KG1 (cell line): ENCODE results near the gene CCDC68.
"Not testable (repeated sequence)": the region's sequence is repeated elsewhere in the genome, so short reads cannot be mapped to it uniquely, and the experiment has no call there.

Experiments used
- DNase-seq: peaks from one replicate; lab custom pipeline; 2025; lab: John Stamatoyannopoulos, UW

CCDC68 gene

GRCh38 chr18:54875063-54875462 lies 84.2 kb downstream of the CCDC68 start:
- no peak for DNase-seq

DNA sequence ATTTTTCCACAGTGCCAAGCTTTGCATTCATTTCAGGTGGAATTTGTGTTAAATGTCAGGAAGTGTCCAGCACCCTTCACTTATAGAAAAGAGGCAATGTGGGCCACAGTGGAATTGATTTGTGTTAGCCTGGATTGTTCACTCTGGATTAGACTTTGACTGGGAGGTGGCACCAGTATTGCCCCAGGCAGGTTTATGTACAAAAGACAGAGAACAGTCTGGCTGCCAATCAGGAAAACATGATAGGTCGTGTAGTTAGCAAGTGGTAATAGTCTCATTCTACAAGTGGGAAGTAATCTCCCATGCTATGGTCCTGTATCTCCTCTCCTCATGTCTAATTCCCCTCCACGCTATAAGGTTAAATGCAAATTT lies 85.4 kb downstream of the CCDC68 start:
- DNase-seq: no peak

- no peak for DNase-seq
Measured at GRCh38 chr18:54872681-54873080, 86.6 kb downstream of the CCDC68 start.

- no peak for DNase-seq
Measured at GRCh38 chr18:54871231-54871630, 88.0 kb downstream of the CCDC68 start.

DNA sequence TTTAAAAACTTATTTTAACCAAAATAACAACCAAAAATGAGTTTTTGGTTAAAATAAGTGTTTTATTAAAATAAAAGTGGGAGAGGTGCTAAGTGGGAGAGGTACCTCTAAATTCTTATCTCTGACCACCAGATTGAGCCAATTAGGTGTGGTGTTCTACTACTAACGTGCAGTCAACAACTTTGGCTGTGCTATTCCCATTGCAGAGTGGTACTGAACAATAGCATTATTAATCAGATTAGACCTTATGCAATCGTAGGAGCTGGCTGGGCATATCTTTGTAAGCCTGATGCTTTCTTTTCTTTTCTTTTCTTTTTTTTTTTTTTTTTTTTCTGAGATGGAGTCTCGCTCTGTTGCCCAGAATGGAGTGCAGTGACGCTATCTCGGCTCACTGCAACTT lies 92.1 kb downstream of the CCDC68 start:
- DNase-seq: no peak

DNA sequence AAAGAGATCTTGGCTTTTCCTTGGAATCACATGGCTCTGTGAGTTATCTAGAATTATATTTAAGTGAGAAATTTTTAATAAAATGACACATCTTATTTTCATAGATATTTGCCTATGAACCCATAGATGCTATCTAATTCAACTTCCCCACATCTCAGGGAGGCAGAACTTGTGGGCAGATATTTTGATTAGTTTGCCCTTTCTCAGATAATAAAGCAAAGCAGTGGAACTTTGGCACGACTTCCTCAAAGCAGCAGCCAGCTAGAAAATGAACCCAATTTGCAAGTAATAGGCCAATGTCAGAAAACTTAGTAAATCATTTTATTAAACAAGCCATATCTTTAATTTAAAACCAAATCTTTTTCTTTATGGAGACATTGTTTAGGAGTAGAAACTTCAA lies 98.3 kb downstream of the CCDC68 start:
- DNase-seq: no peak

DNA sequence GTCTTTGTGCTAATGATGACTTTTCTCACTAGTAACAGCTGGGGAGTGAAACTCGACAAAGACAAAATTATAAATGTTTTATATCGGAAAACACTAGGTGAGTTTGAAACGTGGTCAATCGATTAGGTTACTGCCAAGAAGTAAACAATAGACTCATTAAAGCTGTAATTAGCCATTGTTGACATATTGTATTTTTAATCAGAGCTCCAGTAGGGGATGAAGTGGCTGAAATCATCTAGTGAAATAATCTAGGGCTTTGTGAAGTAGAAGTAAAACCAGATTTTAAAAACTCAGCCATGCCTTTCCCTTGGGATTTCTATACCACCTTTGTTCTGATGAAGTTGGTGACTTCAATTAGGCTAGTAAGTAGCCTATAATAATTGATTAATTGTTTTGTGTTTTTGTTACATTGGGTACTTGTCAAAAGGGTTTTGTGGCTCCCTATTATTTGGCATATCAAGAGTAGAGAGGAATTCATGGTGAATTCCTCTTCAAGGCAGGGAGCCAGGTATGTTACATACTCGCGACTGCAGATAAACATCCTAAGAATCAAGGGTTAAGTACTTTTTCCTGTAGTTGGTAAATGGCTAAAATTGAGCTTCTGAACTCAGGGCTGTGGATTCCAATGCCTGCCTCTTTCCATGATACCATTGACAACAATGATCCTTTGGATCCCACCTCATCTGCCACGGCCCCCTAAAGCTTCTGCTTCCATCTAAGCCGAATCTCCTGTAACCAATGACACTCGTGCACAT lies 99.4 kb downstream of the CCDC68 start:
- no peak for DNase-seq

GRCh38 chr18:54857499-54857898 lies 101.8 kb downstream of the CCDC68 start:
- no peak for DNase-seq

DNA sequence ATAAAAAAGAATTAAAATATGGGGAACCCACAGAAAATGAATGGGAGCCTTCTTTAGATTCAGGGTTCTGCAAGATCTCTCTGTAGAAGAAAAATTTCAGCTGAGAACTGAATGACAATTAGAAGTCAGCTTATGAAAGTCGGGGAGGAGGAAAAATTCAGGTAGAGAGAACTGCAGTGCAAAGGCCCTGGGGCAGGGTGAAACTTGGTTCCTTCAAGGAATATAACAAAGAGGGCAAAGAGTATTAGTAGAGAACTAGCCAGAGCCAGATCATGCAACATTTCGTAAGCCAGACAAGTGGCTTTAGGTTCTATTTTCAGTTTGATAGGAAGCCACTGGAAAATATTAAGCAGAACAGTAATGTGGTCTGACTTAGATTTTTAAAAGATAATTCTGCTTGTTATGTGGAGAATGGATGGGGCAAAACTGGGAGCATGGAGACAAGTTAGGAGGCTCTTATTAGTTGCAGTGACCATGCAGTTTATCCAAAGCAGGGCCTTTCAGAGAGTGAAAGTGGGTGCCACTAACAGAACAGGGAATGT lies 103.1 kb downstream of the CCDC68 start:
- DNase-seq: no peak

DNA sequence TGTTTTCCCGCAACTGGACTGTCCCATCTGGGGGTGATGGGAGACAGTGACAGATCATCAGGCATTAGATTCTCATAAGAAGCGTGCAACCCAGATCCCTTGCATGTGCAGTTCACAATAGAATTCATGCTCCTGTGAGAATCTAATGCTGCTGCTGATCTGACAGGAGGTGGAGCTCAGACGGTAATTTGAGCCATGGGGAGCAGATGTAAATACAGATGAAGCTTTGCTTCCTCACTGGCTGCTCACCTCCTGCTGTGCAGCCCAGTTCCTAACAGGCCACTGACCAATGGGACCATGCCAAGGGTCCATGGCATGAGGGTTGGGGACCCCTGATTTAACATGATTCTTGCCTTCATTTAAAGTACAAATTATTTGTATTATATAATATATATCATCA lies 104.2 kb downstream of the CCDC68 start:
- DNase-seq: not testable (repeated sequence)

GRCh38 chr18:54852780-54853675 lies 106.2 kb downstream of the CCDC68 start:
- peak; percentile 71 for DNase-seq
